ENCODE measurements around the gene AQR.
"Not testable (repeated sequence)": the region's sequence is repeated elsewhere in the genome, so short reads cannot be mapped to it uniquely, and the experiment has no call there.

AQR gene

GRCh38 chr15:34969340-34970097, at the start of gene AQR:
AQR (minus strand) TSS chr15:34969742; CDS start chr15:34969613, 129 bp downstream.
- DNase-seq, result peak; percentile 86

- no peak for DNase-seq
These were observed 44.7 kb upstream of the AQR start for GRCh38 chr15:35014241-35014640.

- DNase-seq, result no peak
These were observed 43.8 kb upstream of the AQR start for GRCh38 chr15:35013370-35013769.

- DNase-seq, result no peak
These were observed 37.9 kb upstream of the AQR start for GRCh38 chr15:35007397-35007796.

GRCh38 chr15:35005933-35006332, 36.4 kb upstream of the AQR start:
- no peak for DNase-seq

GRCh38 chr15:35003928-35004327, 34.4 kb upstream of the AQR start:
- no peak for DNase-seq

GRCh38 chr15:35000511-35000910, 31.0 kb upstream of the AQR start:
- no peak for DNase-seq

- no peak for DNase-seq
These were observed 30.4 kb upstream of the AQR start for GRCh38 chr15:34999906-35000305.

GRCh38 chr15:34994925-34995324, 25.4 kb upstream of the AQR start:
- DNase-seq, result no peak

- no peak for DNase-seq
These were observed 24.3 kb upstream of the AQR start for GRCh38 chr15:34993877-34994276.

- no peak for DNase-seq
These were observed 23.9 kb upstream of the AQR start for GRCh38 chr15:34993412-34993811.

- no peak for DNase-seq
These were observed 18.7 kb upstream of the AQR start, which contains the start of gene ZNF770 for GRCh38 chr15:34988027-34988902. ZNF770 (minus strand) TSS chr15:34988287; CDS start chr15:34983434, 4,853 bp downstream.

GRCh38 chr15:34987609-34988026, 18.1 kb upstream of the AQR start:
- no peak for DNase-seq

GRCh38 chr15:34986771-34987480, 17.4 kb upstream of the AQR start:
- DNase-seq, result no peak

GRCh38 chr15:34986326-34986725, 16.8 kb upstream of the AQR start:
- no peak for DNase-seq

GRCh38 chr15:34984889-34985630, 15.5 kb upstream of the AQR start:
- DNase-seq, result no peak

GRCh38 chr15:34976743-34977142, 7.2 kb upstream of the AQR start:
- DNase-seq, result no peak

GRCh38 chr15:34976073-34976472, 6.5 kb upstream of the AQR start:
- DNase-seq, result no peak

- no peak for DNase-seq
These were observed 4.0 kb upstream of the AQR start for GRCh38 chr15:34973512-34973911.

GRCh38 chr15:34970098-34970643, 629 bp upstream of the AQR start:
- DNase-seq, result not testable (repeated sequence)

- no peak for DNase-seq
These were observed 5.3 kb downstream of the AQR start for GRCh38 chr15:34964277-34964676.

- no peak for DNase-seq
These were observed 15.7 kb downstream of the AQR start for GRCh38 chr15:34953851-34954250.
